HepG2 (cell line): Measurements from ENCODE around the gene GLDC. TPM values are rescaled to one million over a fixed set of nuclear protein-coding genes. Genes with fewer than 3 reads are reported as not detected.
"Not testable (repeated sequence)": the region's sequence is repeated elsewhere in the genome, so short reads cannot be mapped to it uniquely, and the experiment has no call there.

Experiments
- ATAC-seq: fragments of 200-7000 bp; cut with Tn5 transposase; 3 replicates; pipeline ENCODE4 v1.9.1; 2020; ENCODE audit warnings: mild to moderate bottlenecking, moderate library complexity
- BruUV-seq: library from RNA; stranded (reverse); fragments of 400-500 nt; replicated peaks from 2 replicates; lab custom pipeline; 2021; lab: Mats Ljungman, UMichigan
- CTCF ChIA-PET: fragments of 300-600 bp; formaldehyde crosslinking; extraction: SDS; loops from one replicate; lab custom pipeline; 2021; ENCODE audit warnings: low total read pairs, inconsistent platforms, low intra/inter-chr PET ratio; lab: Yijun Ruan, JAX
- POLR2A ChIA-PET: fragments of 350-600 bp; sonication (Branson Sonifier 250); formaldehyde crosslinking; loops from one replicate; lab custom pipeline; 2020; ENCODE audit warnings: antibody characterized with exemption, inconsistent platforms; lab: Yijun Ruan, JAX
- DNase-seq: peaks from one replicate; pipeline ENCODE4 v3.0.0-alpha.2; 2015; ENCODE audit warnings: low spot score
- FAIRE-seq: peaks from 3 replicates; lab custom pipeline; 2011; peaks lifted over from hg19 to GRCh38; lab: Jason Lieb, UNC
- H2AFZ ChIP-seq: one replicate; pipeline ENCODE4 v1.6.1; 2011; ENCODE audit warnings: low read length, inconsistent platforms
- H3K27ac ChIP-seq: fragments of 300-600 bp; 3 replicates; pipeline ENCODE4 v1.8.0; 2011; ENCODE audit warnings: mixed run types, mild to moderate bottlenecking, mixed read lengths, low read length, inconsistent platforms; ENCODE audit not compliant: insufficient read depth; ENCODE audit errors: extremely low read length
- H3K27me3 ChIP-seq, 2 experiments: fragments of 200-600 bp in 1 of 2; 2 replicates in 1 of 2; 3 replicates in 1 of 2; pipeline versions ENCODE4 v1.6.0 to v1.8.0; 2011; ENCODE audit warnings: low read length in 2 of 2, mild to moderate bottlenecking in 2 of 2, moderate library complexity in 2 of 2, inconsistent platforms in 1 of 2; ENCODE audit not compliant: insufficient read depth in 2 of 2, control insufficient read depth in 1 of 2
- H3K36me3 ChIP-seq, 2 experiments: fragments of 200-600 bp in 1 of 2; replicated peaks in 1 of 2; 2 replicates in 1 of 2; 3 replicates in 1 of 2; pipeline versions ENCODE4 v1.5.1 to v1.8.0; 2011; ENCODE audit warnings: low read length in 2 of 2, inconsistent platforms in 1 of 2; ENCODE audit not compliant: insufficient read depth in 2 of 2, control insufficient read depth in 1 of 2
- H3K4me1 ChIP-seq: 2 replicates; pipeline ENCODE4 v1.5.1; 2012; ENCODE audit warnings: low read length, inconsistent platforms; ENCODE audit not compliant: insufficient read depth
- H3K4me2 ChIP-seq: 2 replicates; pipeline ENCODE4 v1.6.0; 2011; ENCODE audit warnings: low read depth, low read length, inconsistent platforms
- H3K4me3 ChIP-seq, 3 experiments: fragments of 200-600 bp in 1 of 3; sonication (generic), shearing (Covaris generic) in 1 of 3; replicated peaks in 1 of 3; 2 replicates each; pipeline ENCODE4 v1.5.1; 2011 to 2016; ENCODE audit warnings: low read length in 3 of 3, inconsistent platforms in 2 of 3, low read depth in 2 of 3, mild to moderate bottlenecking in 2 of 3, control low read depth in 1 of 3, mixed read lengths in 1 of 3; ENCODE audit not compliant: insufficient read depth in 1 of 3
- H3K79me2 ChIP-seq: one replicate; pipeline ENCODE4 v1.6.1; 2011; ENCODE audit warnings: low read length, inconsistent platforms; ENCODE audit not compliant: insufficient read depth
- H3K9ac ChIP-seq: 2 replicates; pipeline ENCODE4 v1.6.0; 2011; ENCODE audit warnings: mild to moderate bottlenecking, low read depth, low read length, inconsistent platforms; ENCODE audit not compliant: insufficient read depth
- H3K9me3 ChIP-seq: 2 replicates; pipeline ENCODE4 v1.5.1; 2012; ENCODE audit warnings: mild to moderate bottlenecking, low read length
- H4K20me1 ChIP-seq: 2 replicates; pipeline ENCODE4 v1.6.0; 2011; ENCODE audit warnings: inconsistent platforms, mild to moderate bottlenecking, low read length, moderate library complexity; ENCODE audit not compliant: insufficient read depth
- ARNT2 ChIP-seq: sonication (generic); formaldehyde crosslinking; IDR thresholded peaks from 2 replicates; pipeline ENCODE4 v1.8.0; 2022; ENCODE audit warnings: mild to moderate bottlenecking, low read depth, missing genetic modification reagents, moderate library complexity
- ATF3 ChIP-seq: sonication (generic); formaldehyde crosslinking; IDR thresholded peaks from 2 replicates; pipeline ENCODE4 v1.4.0; 2020; ENCODE audit warnings: missing genetic modification reagents
- DRAP1 ChIP-seq: IDR thresholded peaks from 2 replicates; pipeline ENCODE4 v1.6.1; 2016; ENCODE audit warnings: missing genetic modification reagents, missing compliant biosample characterization
- ETS1 ChIP-seq: sonication (generic); formaldehyde crosslinking; IDR thresholded peaks from 2 replicates; pipeline ENCODE4 v1.4.0; 2020; ENCODE audit warnings: missing genetic modification reagents
- KAT7 ChIP-seq: IDR thresholded peaks from 2 replicates; pipeline ENCODE4 v1.6.1; 2018; ENCODE audit warnings: borderline replicate concordance, missing compliant biosample characterization
- PRDM4 ChIP-seq: sonication (generic); formaldehyde crosslinking; IDR thresholded peaks from 2 replicates; pipeline ENCODE4 v1.9.0; 2021; ENCODE audit warnings: missing genetic modification reagents, borderline replicate concordance
- ZBTB2 ChIP-seq: sonication (generic); formaldehyde crosslinking; IDR thresholded peaks from 2 replicates; pipeline ENCODE4 v1.8.0; 2022; ENCODE audit warnings: low read depth, missing genetic modification reagents
- ZNF451 ChIP-seq: sonication (generic); formaldehyde crosslinking; IDR thresholded peaks from 2 replicates; pipeline ENCODE4 v1.5.0; 2020; ENCODE audit warnings: mild to moderate bottlenecking, missing genetic modification reagents
- ZNF513 ChIP-seq: sonication (generic); formaldehyde crosslinking; conservative IDR thresholded peaks from 2 replicates; pipeline ENCODE4 v1.5.0; 2020; ENCODE audit warnings: missing genetic modification reagents
- ZNF569 ChIP-seq: sonication (generic); formaldehyde crosslinking; IDR thresholded peaks from 2 replicates; pipeline ENCODE4 v1.5.0; 2020; ENCODE audit warnings: mild to moderate bottlenecking, missing genetic modification reagents, moderate library complexity, borderline replicate concordance
- ZNF639 ChIP-seq: conservative IDR thresholded peaks from 2 replicates; pipeline ENCODE4 v1.6.1; 2018; ENCODE audit warnings: missing genetic modification reagents
- ZNF678 ChIP-seq: sonication (generic); formaldehyde crosslinking; IDR thresholded peaks from 2 replicates; pipeline ENCODE4 v1.4.0; 2020; ENCODE audit warnings: mild to moderate bottlenecking, missing genetic modification reagents
- ZSCAN21 ChIP-seq: sonication (generic); formaldehyde crosslinking; IDR thresholded peaks from 2 replicates; pipeline ENCODE4 v1.8.0; 2022; ENCODE audit warnings: mild to moderate bottlenecking, missing genetic modification reagents, moderate library complexity, borderline replicate concordance
- WGBS: methylation state at CpG from one replicate; pipeline ENCODE4 v1.1.6; 2017; ENCODE audit warnings: low lambda C conversion rate; 5-methylcytosine and 5-hydroxymethylcytosine counted together
- in situ Hi-C: cut with HindIII; loops from 2 replicates; pipeline ENCODE4 v1.10.0; 2017; ENCODE audit warnings: low pct_unique_long_range_greater_than_20kb; ENCODE audit not compliant: extremely low pct_ligation_motif_present
- intact Hi-C: fragments of 100-400 bp; cut with micrococcal nuclease; formaldehyde crosslinking; loops from one replicate; pipeline ENCODE4 v1.10.0; 2022; ENCODE audit not compliant: unreplicated experiment
- polyA plus RNA-seq, 8 experiments: library from polyadenylated mRNA; depleted of rRNA in 3 of 8; stranded (reverse) in 7 of 8; unstranded in 1 of 8; fragments of >200 nt; fragmentation: Illumina TruSeq in 4 of 8; extraction: Trizol in 4 of 8; gene quantifications; 2 replicates each; pipeline versions ENCODE4 v1.2.1 to v1.2.3, GENCODE V29; 2011 to 2016; ENCODE audit warnings: low read depth in 4 of 8, missing spikeins in 1 of 8, mixed read lengths in 1 of 8; ENCODE audit not compliant: insufficient read depth in 1 of 8
- total RNA-seq, 5 experiments: library from RNA; depleted of rRNA; stranded (reverse); fragments of >200 nt; fragmentation: Illumina TruSeq; extraction: Trizol; gene quantifications; 2 replicates each; pipeline ENCODE4 v1.2.3, GENCODE V29; 2016; ENCODE audit warnings: low read depth in 1 of 5

The GLDC gene
- total and polyA plus RNA-seq, 2 of the 13 experiments (the other 11 are each of a cell fraction or from before 2014, with no cell fraction given) = 59.3 to 115 TPM

- TF ChIP-seq PRDM4 (CRISPR knock-in tag) (no peak), KAT7 (no peak; the same call in 1 of the 2 replicates), DRAP1 (CRISPR knock-in tag) (no peak), ZNF569 (no peak), ATF3 (CRISPR knock-in tag) (no peak), ZNF513 (CRISPR knock-in tag) (no peak)
- TF ChIP-seq, all 625 proteins: peak for 6
Measured at GRCh38 chr9:6646293-6646636, 736 bp upstream of the GLDC start (continued).

GRCh38 chr9:6645105-6645354 is 499 bp downstream of the GLDC start:
- peak overlapping the region; percentile 76 to 96 (median 81) for H3K4me3 ChIP-seq
- H3K36me3 ChIP-seq, FAIRE-seq, CTCF ChIA-PET, DNase-seq, H4K20me1 ChIP-seq, in situ Hi-C loops, H3K9me3 ChIP-seq, H3K27me3 ChIP-seq, H2AFZ ChIP-seq, BruUV-seq: not testable (repeated sequence)
- POLR2A ChIA-PET = interaction anchor here (0.9 to 1.5 kb wide), 6 partner anchors 12 to 54 kb away, joined by 3 to 6 read pairs (median 4); no protein-coding TSS in a partner anchor
- 0 out of 2 replicates have a peak, but pooled peaks have one; percentile 39 for TF ChIP-seq KAT7
- peak; percentile 17 for TF ChIP-seq ARNT2 (CRISPR knock-in tag)
- TF ChIP-seq ZSCAN21 (CRISPR knock-in tag) = 0 out of 2 replicates have a peak, but pooled peaks have one; percentile 18
- 0 out of 2 replicates have a peak, but pooled peaks have one; percentile 16 for TF ChIP-seq ETS1 (CRISPR knock-in tag)
- 0 out of 2 replicates have a peak, but pooled peaks have one; percentile 20 for TF ChIP-seq ZNF451
- TF ChIP-seq ZNF678 (CRISPR knock-in tag) = 0 out of 2 replicates have a peak, but pooled peaks have one; percentile 18
- 0 out of 2 replicates have a peak, but pooled peaks have one; percentile 16 for TF ChIP-seq ZNF639
- 0 out of 2 replicates have a peak, but pooled peaks have one; percentile 16 for TF ChIP-seq ZBTB2 (CRISPR knock-in tag)
- H3K79me2 ChIP-seq = peaks cover 74% of the 10 kb centered on the region
- intact Hi-C loops = loop anchor here (1.0 kb wide), 3 partner anchors 19 to 55 kb away; no protein-coding TSS in a partner anchor
- peak overlapping the region; percentile 87 for H3K4me2 ChIP-seq
- 0% methylated on average over 11 of the region's 24 CpGs for WGBS
- peak overlapping the region; percentile 64 for H3K27ac ChIP-seq
- H3K9ac ChIP-seq = peak overlapping the region; percentile 73
- H3K4me1 ChIP-seq = peaks cover 67% of the 10 kb centered on the region
- peak; percentile 45 for ATAC-seq
